Panc1 (cell line): ENCODE results near the gene FBXL19.

Experiments
- POLR2AphosphoS5 ChIP-seq: IDR thresholded peaks from 2 replicates; pipeline ENCODE4 v1.6.1; 2012; ENCODE audit warnings: mild to moderate bottlenecking, low read depth, low read length, moderate library complexity
- REST ChIP-seq, 2 experiments: IDR thresholded peaks; 2 replicates each; pipeline ENCODE4 v1.6.1; 2011 to 2012; ENCODE audit warnings: low read depth in 2 of 2, control low read depth in 1 of 2, low read length in 1 of 2, mild to moderate bottlenecking in 1 of 2, moderate library complexity in 1 of 2; ENCODE audit not compliant: insufficient read depth in 1 of 2
- SIN3A ChIP-seq: IDR thresholded peaks from 2 replicates; pipeline ENCODE4 v1.6.1; 2012; ENCODE audit warnings: low read depth, mild to moderate bottlenecking, low read length, moderate library complexity, borderline replicate concordance; ENCODE audit not compliant: insufficient read depth
- TCF7L2 ChIP-seq: IDR thresholded peaks from 2 replicates; pipeline ENCODE4 v1.6.1; 2011; ENCODE audit warnings: mild to moderate bottlenecking, low read depth, low read length, inconsistent platforms
- TF ChIP-seq, protein P1 (sequence below): fragments of 450-650 bp; IDR thresholded peaks from 2 replicates; pipeline ENCODE4 v1.5.1; 2017; ENCODE audit warnings: mild to moderate bottlenecking

DNA sequence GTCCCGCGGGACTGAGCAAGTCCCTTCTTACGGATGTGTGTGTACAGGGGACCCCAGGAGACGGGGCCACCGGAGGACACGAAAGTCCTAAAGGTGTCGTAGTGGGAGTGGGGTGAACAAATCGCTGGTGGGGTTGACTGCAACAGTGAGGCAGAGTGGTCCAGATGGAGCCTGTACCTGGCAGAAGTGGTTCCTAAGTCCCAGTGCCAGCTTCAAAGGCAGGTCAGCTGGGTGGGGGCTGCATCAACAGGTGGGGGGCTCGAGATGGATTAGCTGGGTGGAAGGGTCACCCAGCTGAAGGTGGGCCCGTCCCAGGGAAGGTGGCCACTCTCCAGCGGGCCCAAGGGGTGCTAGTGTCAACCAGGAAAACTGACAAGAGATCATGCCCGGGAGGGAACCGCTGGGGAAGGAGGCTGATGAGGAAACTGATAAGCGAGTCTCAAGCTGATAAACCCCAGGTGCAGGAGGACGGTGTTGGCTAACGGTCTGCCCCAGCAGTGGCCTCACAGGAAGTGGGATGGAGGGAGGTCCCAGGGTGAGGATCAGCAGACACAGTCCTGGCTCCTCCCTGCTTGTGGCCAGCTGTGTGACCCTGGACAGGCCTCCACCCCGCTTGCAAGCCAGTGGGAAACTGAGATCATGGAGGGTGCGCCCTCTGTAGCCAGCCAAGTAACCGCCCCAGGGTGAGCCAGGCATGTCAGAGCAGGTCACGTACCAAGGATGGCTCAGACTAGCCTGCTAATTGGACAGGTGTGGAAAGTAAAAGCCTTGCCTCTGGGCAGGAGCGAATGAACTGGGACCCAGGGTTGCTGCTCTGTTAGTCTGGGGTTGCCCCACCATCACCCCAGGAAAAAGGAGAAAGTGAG lies 26.5 kb downstream of the FBXL19 start:
- TF ChIP-seq, protein P1, sequence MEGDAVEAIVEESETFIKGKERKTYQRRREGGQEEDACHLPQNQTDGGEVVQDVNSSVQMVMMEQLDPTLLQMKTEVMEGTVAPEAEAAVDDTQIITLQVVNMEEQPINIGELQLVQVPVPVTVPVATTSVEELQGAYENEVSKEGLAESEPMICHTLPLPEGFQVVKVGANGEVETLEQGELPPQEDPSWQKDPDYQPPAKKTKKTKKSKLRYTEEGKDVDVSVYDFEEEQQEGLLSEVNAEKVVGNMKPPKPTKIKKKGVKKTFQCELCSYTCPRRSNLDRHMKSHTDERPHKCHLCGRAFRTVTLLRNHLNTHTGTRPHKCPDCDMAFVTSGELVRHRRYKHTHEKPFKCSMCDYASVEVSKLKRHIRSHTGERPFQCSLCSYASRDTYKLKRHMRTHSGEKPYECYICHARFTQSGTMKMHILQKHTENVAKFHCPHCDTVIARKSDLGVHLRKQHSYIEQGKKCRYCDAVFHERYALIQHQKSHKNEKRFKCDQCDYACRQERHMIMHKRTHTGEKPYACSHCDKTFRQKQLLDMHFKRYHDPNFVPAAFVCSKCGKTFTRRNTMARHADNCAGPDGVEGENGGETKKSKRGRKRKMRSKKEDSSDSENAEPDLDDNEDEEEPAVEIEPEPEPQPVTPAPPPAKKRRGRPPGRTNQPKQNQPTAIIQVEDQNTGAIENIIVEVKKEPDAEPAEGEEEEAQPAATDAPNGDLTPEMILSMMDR = no peak; the same call in 1 of the 2 replicates
- peak; percentile 82 for TF ChIP-seq POLR2AphosphoS5
- TF ChIP-seq REST (IDR thresholded peaks at IDR 0.05; ENCODE audit: insufficient read depth in 1 of 2, low read depth in 2 of 2, low read length in 1 of 2) = no peak
- TF ChIP-seq SIN3A = 0 out of 2 replicates have a peak, but pooled peaks have one; percentile 53
- TF ChIP-seq TCF7L2 = 0 out of 2 replicates have a peak, but pooled peaks have one; percentile 25
